Breast epithelium (tissue), 3 donors: ENCODE data around the gene ADAT3.
"Not testable (repeated sequence)": the region's sequence is repeated elsewhere in the genome, so short reads cannot be mapped to it uniquely, and the experiment has no call there.

Experiments
- CTCF ChIP-seq, 3 donors: fragments of 450-650 bp; IDR thresholded peaks; one replicate each; pipeline ENCODE4 v1.5.1; 2016 to 2017; ENCODE audit warnings: antibody characterized with exemption in 3 of 3, mild to moderate bottlenecking in 3 of 3, moderate library complexity in 3 of 3
- POLR2A ChIP-seq: fragments of 450-650 bp; IDR thresholded peaks from one replicate; pipeline ENCODE4 v1.6.1; 2016; ENCODE audit warnings: antibody characterized with exemption, mild to moderate bottlenecking, moderate library complexity
- POLR2AphosphoS5 ChIP-seq, 3 donors: sonication (generic); formaldehyde crosslinking; IDR thresholded peaks; one replicate each; pipeline ENCODE4 v1.6.1; 2017; ENCODE audit warnings: antibody characterized with exemption in 3 of 3

- not testable (repeated sequence) for TF ChIP-seq POLR2A; CTCF (IDR thresholded peaks at IDR 0.05); POLR2AphosphoS5 (IDR thresholded peaks at IDR 0.05)
These were observed 28.5 kb upstream of the ADAT3 start for GRCh38 chr19:1876496-1877279.
